SU-DHL-6 (cell line): ENCODE measurements around the gene ENOX1.

Experiments
- H2AFZ ChIP-seq: fragments of 200-600 bp; sonication (generic); 2 replicates; pipeline ENCODE4 v1.6.1; 2014; ENCODE audit warnings: low read depth, mild to moderate bottlenecking, moderate library complexity, mixed read lengths, antibody characterized with exemption, low read length; ENCODE audit not compliant: severe bottlenecking
- H3F3A ChIP-seq: fragments of 200-600 bp; shearing (Covaris generic); 2 replicates; pipeline ENCODE4 v1.6.0; 2016; ENCODE audit warnings: antibody characterized with exemption, mild to moderate bottlenecking; ENCODE audit not compliant: insufficient read depth
- H3K27ac ChIP-seq: fragments of 200-600 bp; sonication (generic); 2 replicates; pipeline ENCODE4 v1.5.1; 2016; ENCODE audit warnings: low read depth, mild to moderate bottlenecking, low read length, moderate library complexity, mixed read lengths
- H3K27me3 ChIP-seq: fragments of 200-600 bp; sonication (generic), shearing (Covaris generic); 2 replicates; pipeline ENCODE4 v1.6.0; 2014; ENCODE audit warnings: mild to moderate bottlenecking, low read length
- H3K36me3 ChIP-seq: fragments of 200-600 bp; sonication (generic); 2 replicates; pipeline ENCODE4 v1.6.1; 2014; ENCODE audit warnings: mild to moderate bottlenecking, low read length, mixed read lengths
- H3K4me2 ChIP-seq: fragments of 300-600, 200-600 bp; shearing (Covaris generic), sonication (generic); 2 replicates; pipeline ENCODE4 v1.6.0; 2014; ENCODE audit warnings: low read length, low read depth, mild to moderate bottlenecking; ENCODE audit not compliant: poor library complexity, severe bottlenecking
- H3K4me3 ChIP-seq: fragments of 200-600 bp; sonication (generic); 2 replicates; pipeline ENCODE4 v1.5.1; 2014; ENCODE audit warnings: antibody characterized with exemption, low read length, mild to moderate bottlenecking, mixed read lengths; ENCODE audit not compliant: insufficient read depth, poor library complexity, severe bottlenecking
- H3K79me2 ChIP-seq: fragments of 200-600 bp; sonication (generic); 2 replicates; pipeline ENCODE4 v1.6.1; 2014; ENCODE audit warnings: mild to moderate bottlenecking, low read length, moderate library complexity; ENCODE audit not compliant: insufficient read depth
- H3K9ac ChIP-seq: fragments of 200-600 bp; sonication (generic); 2 replicates; pipeline ENCODE4 v1.7.0; 2014; ENCODE audit warnings: mild to moderate bottlenecking, low read length
- H3K9me2 ChIP-seq: fragments of 200-600 bp; sonication (generic); replicated peaks from 2 replicates; pipeline ENCODE4 v1.6.1; 2014; ENCODE audit warnings: low read length; ENCODE audit not compliant: insufficient read depth
- H3K9me3 ChIP-seq: fragments of 200-600 bp; sonication (generic); 2 replicates; pipeline ENCODE4 v1.6.1; 2014; ENCODE audit warnings: low read length, mixed read lengths; ENCODE audit not compliant: insufficient read depth
- H4K20me1 ChIP-seq: fragments of 200-600 bp; sonication (generic); 2 replicates; pipeline ENCODE4 v1.6.1; 2014; ENCODE audit warnings: low read depth, mild to moderate bottlenecking, antibody characterized with exemption, low read length, moderate library complexity, mixed read lengths
- CTCF ChIP-seq: fragments of 200-600 bp; sonication (generic); IDR thresholded peaks from one replicate; pipeline ENCODE4 v1.5.1; 2017; ENCODE audit warnings: antibody characterized with exemption, mild to moderate bottlenecking, low read length, moderate library complexity; ENCODE audit not compliant: insufficient read depth, poor library complexity, severe bottlenecking
- EZH2phosphoT487 ChIP-seq: fragments of 200-600 bp; sonication (generic), shearing (Covaris generic); conservative IDR thresholded peaks from 2 replicates; pipeline ENCODE4 v1.6.1; 2018; ENCODE audit warnings: mild to moderate bottlenecking, antibody characterized with exemption, low read length, moderate library complexity, mixed read lengths

ENOX1 gene

GRCh38 chr13:43800828-43801227, 14.1 kb upstream of the ENOX1 start:
- TF ChIP-seq EZH2phosphoT487 (no peak), CTCF (no peak)
- Histone ChIP-seq H2AFZ (no peak overlapping the region), H3K9me2 (no peaks in the 10 kb centered on the region), H3K27me3 (no peaks in the 10 kb centered on the region), H3F3A (no peaks in the 10 kb centered on the region), H3K9me3 (no peaks in the 10 kb centered on the region), H3K4me3 (no peak overlapping the region), H3K4me2 (no peak overlapping the region), H3K79me2 (no peaks in the 10 kb centered on the region), H4K20me1 (no peaks in the 10 kb centered on the region), H3K36me3 (no peaks in the 10 kb centered on the region), H3K9ac (no peak overlapping the region), H3K27ac (no peak overlapping the region)

DNA sequence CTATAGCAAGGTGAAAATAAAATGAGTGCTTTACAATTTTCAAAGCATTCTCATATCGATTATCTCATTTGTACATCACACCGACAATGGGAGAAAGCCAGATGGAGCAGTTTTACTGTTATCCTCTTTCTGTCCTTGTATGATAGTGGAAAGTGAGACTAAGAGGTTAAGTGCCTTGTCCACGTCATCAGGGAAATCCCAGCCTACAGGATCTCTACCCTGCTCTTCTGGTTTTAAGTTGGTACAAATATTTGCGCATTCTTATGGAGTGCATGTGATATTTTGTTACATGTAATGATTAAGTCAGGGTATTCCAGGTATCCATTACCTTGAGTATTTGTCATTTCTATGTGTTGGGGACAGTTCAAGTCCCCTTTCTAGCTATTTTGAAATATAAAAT, 12.4 kb upstream of the ENOX1 start:
- TF ChIP-seq EZH2phosphoT487 (no peak), CTCF (no peak)
- no peaks in the 10 kb centered on the region for H4K20me1 ChIP-seq

GRCh38 chr13:43797869-43798268, 11.1 kb upstream of the ENOX1 start:
- no peaks in the 10 kb centered on the region for H3F3A ChIP-seq
- TF ChIP-seq CTCF = no peak
- TF ChIP-seq EZH2phosphoT487 = no peak
- H3K4me3 ChIP-seq = no peak overlapping the region
- H3K9me2 ChIP-seq = no peaks in the 10 kb centered on the region
- H2AFZ ChIP-seq = no peak overlapping the region
- H3K36me3 ChIP-seq = no peaks in the 10 kb centered on the region
- H3K9me3 ChIP-seq = no peaks in the 10 kb centered on the region
- H3K9ac ChIP-seq = no peak overlapping the region
- H3K79me2 ChIP-seq = no peaks in the 10 kb centered on the region
- H3K4me2 ChIP-seq = no peak overlapping the region
- H4K20me1 ChIP-seq = no peaks in the 10 kb centered on the region
- H3K27me3 ChIP-seq = no peaks in the 10 kb centered on the region
- H3K27ac ChIP-seq = no peak overlapping the region

More for the DNA sequence above, 12.4 kb upstream of the ENOX1 start:
- Histone ChIP-seq H3K79me2 (no peaks in the 10 kb centered on the region), H3K9me3 (no peaks in the 10 kb centered on the region), H3F3A (no peaks in the 10 kb centered on the region), H2AFZ (no peak overlapping the region), H3K27ac (no peak overlapping the region), H3K9me2 (no peaks in the 10 kb centered on the region), H3K9ac (no peak overlapping the region), H3K36me3 (no peaks in the 10 kb centered on the region), H3K27me3 (no peaks in the 10 kb centered on the region), H3K4me3 (no peak overlapping the region), H3K4me2 (no peak overlapping the region)
